HG03520 (cell line): ENCODE measurements around the gene SYNPO2.

Experiments used
- ATAC-seq: cut with Tn5 transposase; IDR thresholded peaks from one replicate; pipeline ENCODE4 v1.9.1; 2021; ENCODE audit warnings: mild to moderate bottlenecking, moderate library complexity; ENCODE audit not compliant: unreplicated experiment

Gene SYNPO2

GRCh38 chr4:118881512-118882146 is 7.0 kb upstream of the SYNPO2 start:
- ATAC-seq, result no peak

DNA sequence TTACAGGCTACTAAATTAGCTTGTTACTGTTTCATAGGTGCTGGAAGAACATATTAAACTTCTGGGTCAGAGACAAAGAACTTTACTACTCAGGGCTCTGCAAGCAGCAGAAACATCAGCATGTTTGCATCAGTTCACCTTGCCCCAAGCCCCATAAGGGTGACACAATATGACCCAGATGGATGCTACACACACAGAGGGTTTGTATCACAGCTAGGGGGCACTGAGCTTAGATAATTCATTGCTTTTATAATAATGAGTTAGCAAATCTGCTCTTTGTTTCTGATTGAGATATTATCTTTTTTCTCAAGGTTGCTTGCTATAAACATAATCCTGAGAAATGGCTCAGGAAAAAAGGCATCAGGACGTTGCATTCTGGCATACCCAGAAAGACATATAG is 4.8 kb upstream of the SYNPO2 start:
- no peak for ATAC-seq

DNA sequence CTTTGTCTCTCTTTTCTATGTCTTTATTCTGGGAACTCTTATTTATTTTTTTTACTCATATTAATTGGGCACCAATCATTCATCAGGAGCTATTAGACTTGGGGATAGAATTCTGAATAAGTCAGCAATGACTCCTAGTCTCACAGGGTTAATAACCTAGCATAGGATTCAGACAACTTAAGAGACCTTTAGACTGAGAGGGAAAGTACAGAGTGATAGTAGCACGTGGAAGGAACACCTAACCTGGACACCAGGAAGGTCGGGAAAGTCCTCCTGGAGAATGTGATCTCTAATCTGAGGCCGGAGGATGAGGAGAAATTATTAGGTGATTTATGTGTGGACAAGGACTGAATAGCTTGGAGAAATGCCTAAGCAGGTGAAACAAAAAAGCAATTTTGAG is 3.9 kb upstream of the SYNPO2 start:
- ATAC-seq, result no peak

GRCh38 chr4:118889312-118889691 is 648 bp downstream of the SYNPO2 start:
- ATAC-seq, result no peak

DNA sequence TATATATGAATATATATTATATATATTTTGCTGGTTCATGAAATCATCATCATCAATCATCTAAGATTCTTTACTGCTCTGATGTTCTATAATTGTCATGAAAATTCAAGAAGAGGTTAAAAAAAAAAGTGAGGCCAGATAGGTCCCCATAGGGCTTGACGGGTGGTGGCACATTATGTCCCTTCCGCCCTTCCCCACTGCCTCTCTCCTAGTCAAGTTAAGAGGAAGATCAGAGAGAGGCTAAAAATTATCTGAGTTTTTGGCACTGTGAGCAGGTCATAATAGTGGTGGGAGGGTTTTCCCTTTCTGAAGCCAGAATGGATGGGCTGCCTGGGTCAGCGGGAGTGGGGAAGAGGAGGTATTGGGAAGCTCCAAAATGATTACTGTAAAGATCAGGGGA is 5.4 kb downstream of the SYNPO2 start:
- no peak for ATAC-seq

GRCh38 chr4:118898221-118898620 is 9.6 kb downstream of the SYNPO2 start:
- ATAC-seq, result no peak

DNA sequence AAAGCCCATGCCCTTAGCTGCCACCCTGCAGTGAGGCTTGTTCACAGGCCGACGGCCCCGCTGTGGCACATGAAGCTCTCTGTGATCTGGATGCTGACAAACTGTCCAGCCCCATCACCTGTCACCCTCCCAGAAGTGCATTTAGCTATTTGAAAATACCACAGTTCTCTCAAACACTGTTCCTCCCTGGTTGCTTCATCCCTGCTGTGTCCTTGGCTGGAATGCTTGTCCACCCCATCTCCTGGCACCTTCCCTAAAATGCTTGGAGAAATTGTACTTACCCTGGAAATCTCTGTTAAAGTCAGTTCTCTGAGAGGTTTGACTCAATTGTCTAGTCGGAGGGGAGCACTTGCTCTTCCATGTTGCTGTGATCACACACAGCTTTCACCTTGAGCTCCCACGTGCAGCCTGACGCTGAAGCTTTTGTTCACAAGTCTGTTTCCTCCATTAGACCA is 10.1 kb downstream of the SYNPO2 start:
- no peak for ATAC-seq

DNA sequence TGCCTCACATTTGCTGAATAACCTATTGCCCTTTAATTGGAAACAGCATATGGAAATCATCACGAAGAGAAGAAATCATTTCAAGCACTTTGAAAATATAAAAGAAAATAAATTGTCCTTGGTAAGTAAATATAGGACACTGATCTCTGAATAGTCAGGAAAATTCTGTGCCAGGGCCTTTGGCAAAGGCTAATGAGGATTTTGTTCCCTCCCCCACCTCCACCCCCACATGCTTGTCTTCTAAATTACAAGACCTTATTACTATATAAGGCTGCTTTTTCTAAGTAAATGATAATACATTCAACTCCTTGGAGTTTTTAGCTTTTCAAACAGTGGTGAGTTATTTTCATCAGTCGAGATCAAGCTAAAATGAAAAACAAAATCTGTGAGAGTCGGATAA is 15.8 kb downstream of the SYNPO2 start:
- ATAC-seq, result no peak

DNA sequence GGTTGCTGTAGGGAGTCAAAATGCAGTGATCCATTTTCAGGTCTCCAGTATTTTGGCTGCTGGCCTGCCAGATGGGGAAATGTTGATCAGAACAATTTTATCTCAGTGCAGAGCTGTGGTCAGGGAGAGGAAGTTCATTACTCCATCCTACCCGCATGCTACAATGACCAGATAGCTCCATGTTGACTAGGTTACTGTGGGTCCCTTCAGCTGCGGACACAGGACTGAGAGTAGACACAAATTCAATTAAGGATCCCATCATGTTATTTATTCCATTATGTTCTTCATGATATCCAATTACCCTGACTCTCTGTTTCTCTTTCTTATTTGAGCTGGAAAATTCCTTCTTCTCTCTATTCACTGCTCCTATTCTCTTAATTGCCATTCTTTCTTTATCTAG is 16.3 kb downstream of the SYNPO2 start:
- ATAC-seq, result no peak

DNA sequence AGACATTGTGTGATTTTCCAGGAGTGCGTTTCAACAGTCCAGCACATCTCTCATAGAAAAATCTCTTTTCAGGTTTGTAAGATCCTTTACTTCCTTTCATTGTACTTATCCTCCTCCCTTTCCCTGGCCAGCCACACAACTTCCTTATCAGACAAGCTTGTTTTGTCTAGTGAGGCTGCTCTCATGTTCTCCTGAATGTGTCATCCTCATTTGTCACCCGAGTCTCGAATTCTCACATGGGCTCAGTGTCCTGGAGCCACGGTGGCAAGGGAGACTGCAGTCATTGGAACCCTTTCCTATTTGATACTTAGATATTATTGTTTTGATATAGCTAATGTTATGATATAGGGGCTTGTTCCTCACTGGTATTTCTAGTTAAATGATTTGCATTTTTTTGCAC is 16.9 kb downstream of the SYNPO2 start:
- no peak for ATAC-seq

GRCh38 chr4:118909173-118909956 is 20.7 kb downstream of the SYNPO2 start:
- no peak for ATAC-seq

- no peak for ATAC-seq
Measured at GRCh38 chr4:118910221-118910620, 21.6 kb downstream of the SYNPO2 start.

- no peak for ATAC-seq
Measured at GRCh38 chr4:118911238-118911703, 22.6 kb downstream of the SYNPO2 start.

GRCh38 chr4:118915468-118915867 is 26.8 kb downstream of the SYNPO2 start:
- ATAC-seq, result no peak

GRCh38 chr4:118916691-118917289 is 28.1 kb downstream of the SYNPO2 start:
- ATAC-seq, result no peak

DNA sequence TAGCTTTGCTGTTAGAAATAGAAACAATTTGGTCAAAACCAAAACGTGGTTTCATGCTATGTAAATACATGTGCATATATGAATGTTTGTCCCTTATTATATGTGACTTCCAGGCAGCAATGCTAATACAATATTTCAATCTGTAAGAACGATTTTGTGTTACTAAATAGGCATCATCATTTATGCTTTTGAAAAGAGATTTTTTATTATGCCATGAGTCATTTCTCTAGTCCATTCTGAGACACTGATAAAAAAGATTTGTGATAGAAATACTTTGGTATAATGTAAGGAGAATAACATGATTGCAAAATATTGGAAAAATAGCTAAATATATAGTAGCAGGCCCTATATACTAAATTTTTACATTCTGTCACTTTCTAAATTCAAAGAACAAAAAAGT is 28.9 kb downstream of the SYNPO2 start:
- no peak for ATAC-seq

DNA sequence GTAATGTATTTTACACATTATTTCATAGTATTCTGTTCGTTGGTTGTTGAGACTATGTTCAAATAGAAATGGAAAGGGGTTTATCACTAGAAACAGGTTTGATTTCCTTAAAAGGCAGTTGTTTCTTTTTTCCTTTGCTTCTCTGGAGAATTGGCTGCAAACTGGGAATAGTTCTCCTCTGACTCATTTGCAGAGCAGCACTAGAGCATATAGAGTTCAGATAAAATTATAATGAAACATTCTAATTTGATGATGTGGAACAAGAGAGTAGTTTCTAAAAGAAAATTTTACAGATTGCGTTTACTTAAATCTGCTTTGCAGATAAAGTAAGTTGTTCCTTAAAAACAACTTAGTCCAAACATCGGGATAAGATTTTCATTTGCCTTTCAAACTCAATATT is 29.7 kb downstream of the SYNPO2 start:
- no peak for ATAC-seq

- ATAC-seq, result no peak
Measured at GRCh38 chr4:118920247-118920646, 31.6 kb downstream of the SYNPO2 start.

DNA sequence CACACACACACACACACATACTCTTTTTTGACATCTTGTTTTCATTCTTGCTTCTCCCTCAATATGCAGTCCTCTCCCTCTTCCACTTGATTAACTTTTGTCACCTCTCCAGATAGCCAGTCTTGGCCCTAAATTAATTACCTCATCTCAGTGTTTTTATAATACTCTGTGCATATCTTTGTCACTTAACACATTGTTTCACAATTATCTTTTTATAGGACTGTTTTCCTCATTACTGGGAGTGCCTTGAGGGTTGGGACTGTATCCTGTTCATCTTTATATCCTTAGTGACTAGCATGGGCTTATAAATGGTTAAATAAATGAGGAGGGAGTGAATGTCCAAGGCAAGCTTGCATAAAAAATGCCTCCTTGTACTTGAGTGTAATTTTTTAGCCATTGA is 33.1 kb downstream of the SYNPO2 start:
- ATAC-seq, result no peak

GRCh38 chr4:118923891-118924290 is 35.2 kb downstream of the SYNPO2 start:
- ATAC-seq, result no peak

DNA sequence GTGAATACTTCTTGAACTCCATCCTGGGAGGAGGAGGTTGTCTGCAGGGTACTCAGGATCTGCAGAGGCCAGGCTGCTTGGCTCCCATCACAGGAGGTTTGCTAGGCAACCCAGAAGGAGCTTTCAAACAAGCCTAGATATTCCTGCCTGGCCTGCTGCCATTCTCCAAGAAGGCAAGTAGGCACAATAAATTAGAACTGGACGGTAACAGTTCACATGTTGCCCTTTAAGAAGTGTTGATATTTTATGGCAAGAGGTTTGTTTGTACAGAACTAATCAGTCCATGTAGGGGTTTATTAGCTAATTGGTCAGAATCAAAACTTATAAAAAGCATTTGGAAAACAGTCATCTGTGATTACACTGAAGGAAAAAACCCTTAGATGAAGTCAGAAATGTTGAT is 39.3 kb downstream of the SYNPO2 start:
- ATAC-seq, result no peak

- no peak for ATAC-seq
Measured at GRCh38 chr4:118930255-118930654, 41.6 kb downstream of the SYNPO2 start.
